Measurements from ENCODE around the gene NANOS1.

The NANOS1 gene

GRCh38 chr10:119030421-119031250 is 1.1 kb downstream of the NANOS1 start:
- TF ChIP-seq EZH2 (IDR thresholded peaks at IDR 0.05; ENCODE audit: borderline replicate concordance, low read length) = no peak
- TF ChIP-seq CTCF (IDR thresholded peaks at IDR 0.05; ENCODE audit: low read length) = peak; percentile 28
- Histone ChIP-seq H2AFZ (ENCODE audit: low read length) (no peak overlapping the region), H3K27ac (ENCODE audit: low read depth, low read length, poor library complexity, severe bottlenecking) (no peak overlapping the region), H4K20me1 (ENCODE audit: insufficient read depth, low read length) (no peaks in the 10 kb centered on the region), H3K9me3 (ENCODE audit: low read length) (no peaks in the 10 kb centered on the region), H3K4me2 (ENCODE audit: low read length) (peak overlapping the region; percentile 82), H3K9me2 (ENCODE audit: low read depth, low read length) (no peaks in the 10 kb centered on the region), H3F3A (ENCODE audit: insufficient read depth, low read length) (peaks cover 11% of the 10 kb centered on the region; the same call in 1 of the 2 replicates), H3K4me3 (ENCODE audit: low read depth, low read length, poor library complexity, severe bottlenecking) (peak overlapping the region; percentile 57), H3K9ac (ENCODE audit: low read length) (peak overlapping the region; percentile 44; the same call in 1 of the 2 replicates), H3K4me1 (ENCODE audit: insufficient read depth, low read length, severe bottlenecking) (peaks cover 25% of the 10 kb centered on the region), H3K79me2 (ENCODE audit: insufficient read depth, low read length) (no peaks in the 10 kb centered on the region), H3K36me3 (ENCODE audit: insufficient read depth, low read length) (peaks cover 34% of the 10 kb centered on the region), H3K27me3 (ENCODE audit: insufficient read depth, low read length) (no peaks in the 10 kb centered on the region)

GRCh38 chr10:119031496-119032059 is 2.1 kb downstream of the NANOS1 start:
- Histone ChIP-seq H2AFZ (ENCODE audit: low read length) (no peak overlapping the region), H3K4me2 (ENCODE audit: low read length) (peak overlapping the region; percentile 82), H3K79me2 (ENCODE audit: insufficient read depth, low read length) (no peaks in the 10 kb centered on the region), H3F3A (ENCODE audit: insufficient read depth, low read length) (peaks cover 17% of the 10 kb centered on the region; the same call in 1 of the 2 replicates), H3K4me1 (ENCODE audit: insufficient read depth, low read length, severe bottlenecking) (peaks cover 25% of the 10 kb centered on the region), H3K27me3 (ENCODE audit: insufficient read depth, low read length) (no peaks in the 10 kb centered on the region), H3K4me3 (ENCODE audit: low read depth, low read length, poor library complexity, severe bottlenecking) (peak overlapping the region; percentile 57), H3K9ac (ENCODE audit: low read length) (peak overlapping the region; percentile 22; the same call in 1 of the 2 replicates), H4K20me1 (ENCODE audit: insufficient read depth, low read length) (no peaks in the 10 kb centered on the region), H3K36me3 (ENCODE audit: insufficient read depth, low read length) (peaks cover 43% of the 10 kb centered on the region), H3K27ac (ENCODE audit: low read depth, low read length, poor library complexity, severe bottlenecking) (no peak overlapping the region), H3K9me2 (ENCODE audit: low read depth, low read length) (no peaks in the 10 kb centered on the region), H3K9me3 (ENCODE audit: low read length) (no peaks in the 10 kb centered on the region)
- TF ChIP-seq EZH2 (IDR thresholded peaks at IDR 0.05; ENCODE audit: borderline replicate concordance, low read length) = no peak
- no peak for TF ChIP-seq CTCF (IDR thresholded peaks at IDR 0.05; ENCODE audit: low read length)

- Histone ChIP-seq H3K9me2 (ENCODE audit: low read depth, low read length) (no peaks in the 10 kb centered on the region), H3K4me2 (ENCODE audit: low read length) (no peak overlapping the region), H3F3A (ENCODE audit: insufficient read depth, low read length) (peaks cover 10% of the 10 kb centered on the region; the same call in 1 of the 2 replicates), H2AFZ (ENCODE audit: low read length) (no peak overlapping the region), H3K36me3 (ENCODE audit: insufficient read depth, low read length) (peaks cover 94% of the 10 kb centered on the region), H3K79me2 (ENCODE audit: insufficient read depth, low read length) (peaks cover 4% of the 10 kb centered on the region), H3K27ac (ENCODE audit: low read depth, low read length, poor library complexity, severe bottlenecking) (no peak overlapping the region), H3K4me3 (ENCODE audit: low read depth, low read length, poor library complexity, severe bottlenecking) (no peak overlapping the region), H3K27me3 (ENCODE audit: insufficient read depth, low read length) (no peaks in the 10 kb centered on the region), H3K9ac (ENCODE audit: low read length) (no peak overlapping the region), H3K4me1 (ENCODE audit: insufficient read depth, low read length, severe bottlenecking) (no peaks in the 10 kb centered on the region), H3K9me3 (ENCODE audit: low read length) (no peaks in the 10 kb centered on the region), H4K20me1 (ENCODE audit: insufficient read depth, low read length) (no peaks in the 10 kb centered on the region)
- no peak for TF ChIP-seq EZH2 (IDR thresholded peaks at IDR 0.05; ENCODE audit: borderline replicate concordance, low read length)
- no peak for TF ChIP-seq CTCF (IDR thresholded peaks at IDR 0.05; ENCODE audit: low read length)
Observed at GRCh38 chr10:119039161-119039560, 9.6 kb downstream of the NANOS1 start.

All from OCI-LY1 (cell line).